Stimulated activated naive CD8-positive, alpha-beta T cell treated with anti-CD3 and anti-CD28 coated beads, Interleukin-15, Interleukin-2, amounts not matched to agents 100 ng/mL and 50 ng/mL, for 24 hours (primary cell): ENCODE data around the gene GPR83.

Source experiments
- H3K27ac Mint-ChIP-seq: one replicate; pipeline ENCODE4 v1.8.0; 2021; ENCODE audit warnings: mild to moderate bottlenecking, mixed read lengths
- H3K27me3 Mint-ChIP-seq: one replicate; pipeline ENCODE4 v1.8.0; 2021; ENCODE audit warnings: mixed read lengths
- H3K36me3 Mint-ChIP-seq: one replicate; pipeline ENCODE4 v1.8.0; 2021; ENCODE audit warnings: low read depth, mixed read lengths
- H3K4me1 Mint-ChIP-seq: one replicate; pipeline ENCODE4 v1.8.0; 2021; ENCODE audit warnings: low read depth, mixed read lengths
- H3K4me3 Mint-ChIP-seq: one replicate; pipeline ENCODE4 v1.8.0; 2021; ENCODE audit warnings: mild to moderate bottlenecking, mixed read lengths
- H3K9me3 Mint-ChIP-seq: one replicate; pipeline ENCODE4 v1.8.0; 2021; ENCODE audit warnings: mixed read lengths

Gene GPR83

GRCh38 chr11:94400839-94401772 lies at the start of gene GPR83:
Gene GPR83 (minus strand): TSS chr11:94401419. CDS start chr11:94401247, 172 bp downstream.
- H3K9me3 Mint-ChIP-seq: peaks cover 11% of the 10 kb centered on the region
- H3K27me3 Mint-ChIP-seq: peaks cover 45% of the 10 kb centered on the region
- H3K4me3 Mint-ChIP-seq: peak within 1 kb of the TSS; percentile 24
- no peak within 1 kb of the TSS for H3K27ac Mint-ChIP-seq
- H3K36me3 Mint-ChIP-seq: peaks cover 7% of the 10 kb centered on the region
- peaks cover 8% of the 10 kb centered on the region for H3K4me1 Mint-ChIP-seq

GRCh38 chr11:94450048-94450447 lies 48.8 kb upstream of the GPR83 start:
- Mint-ChIP-seq H3K9me3 (no peaks in the 10 kb centered on the region), H3K36me3 (peaks cover 47% of the 10 kb centered on the region), H3K27me3 (no peaks in the 10 kb centered on the region), H3K4me3 (no peak overlapping the region), H3K27ac (no peak overlapping the region), H3K4me1 (no peaks in the 10 kb centered on the region)

- Mint-ChIP-seq H3K36me3 (peaks cover 45% of the 10 kb centered on the region), H3K4me3 (no peak overlapping the region), H3K4me1 (no peaks in the 10 kb centered on the region), H3K9me3 (no peaks in the 10 kb centered on the region), H3K27me3 (no peaks in the 10 kb centered on the region), H3K27ac (no peak overlapping the region)
Measured at GRCh38 chr11:94449437-94449836, 48.2 kb upstream of the GPR83 start.

- Mint-ChIP-seq H3K36me3 (peaks cover 48% of the 10 kb centered on the region), H3K4me1 (no peaks in the 10 kb centered on the region), H3K27ac (no peak overlapping the region), H3K27me3 (no peaks in the 10 kb centered on the region), H3K4me3 (no peak overlapping the region), H3K9me3 (no peaks in the 10 kb centered on the region)
Measured at GRCh38 chr11:94449029-94449428, 47.8 kb upstream of the GPR83 start.

- Mint-ChIP-seq H3K27me3 (no peaks in the 10 kb centered on the region), H3K4me3 (no peak overlapping the region), H3K9me3 (no peaks in the 10 kb centered on the region), H3K4me1 (no peaks in the 10 kb centered on the region), H3K36me3 (peaks cover 46% of the 10 kb centered on the region), H3K27ac (no peak overlapping the region)
Measured at GRCh38 chr11:94447149-94447548, 45.9 kb upstream of the GPR83 start.

- Mint-ChIP-seq H3K4me1 (no peaks in the 10 kb centered on the region), H3K9me3 (no peaks in the 10 kb centered on the region), H3K27ac (no peak overlapping the region), H3K4me3 (no peak overlapping the region), H3K27me3 (no peaks in the 10 kb centered on the region), H3K36me3 (peaks cover 56% of the 10 kb centered on the region)
Measured at GRCh38 chr11:94445641-94446040, 44.4 kb upstream of the GPR83 start.

- H3K27me3 Mint-ChIP-seq: no peaks in the 10 kb centered on the region
- no peaks in the 10 kb centered on the region for H3K9me3 Mint-ChIP-seq
- peaks cover 89% of the 10 kb centered on the region for H3K36me3 Mint-ChIP-seq
- no peak overlapping the region for H3K27ac Mint-ChIP-seq
- no peak overlapping the region for H3K4me3 Mint-ChIP-seq
- H3K4me1 Mint-ChIP-seq: no peaks in the 10 kb centered on the region
Measured at GRCh38 chr11:94433049-94433448, 31.8 kb upstream of the GPR83 start.

GRCh38 chr11:94424662-94425061 lies 23.4 kb upstream of the GPR83 start:
- Mint-ChIP-seq H3K4me3 (no peak overlapping the region), H3K36me3 (peaks cover 62% of the 10 kb centered on the region), H3K9me3 (no peaks in the 10 kb centered on the region), H3K27me3 (no peaks in the 10 kb centered on the region), H3K4me1 (peaks cover 5% of the 10 kb centered on the region), H3K27ac (no peak overlapping the region)

GRCh38 chr11:94424011-94424410 lies 22.8 kb upstream of the GPR83 start:
- H3K27ac Mint-ChIP-seq: no peak overlapping the region
- H3K27me3 Mint-ChIP-seq: no peaks in the 10 kb centered on the region
- H3K4me1 Mint-ChIP-seq: peaks cover 5% of the 10 kb centered on the region
- no peaks in the 10 kb centered on the region for H3K9me3 Mint-ChIP-seq
- H3K36me3 Mint-ChIP-seq: peaks cover 59% of the 10 kb centered on the region
- H3K4me3 Mint-ChIP-seq: no peak overlapping the region

- Mint-ChIP-seq H3K4me1 (peaks cover 5% of the 10 kb centered on the region), H3K27me3 (no peaks in the 10 kb centered on the region), H3K9me3 (no peaks in the 10 kb centered on the region), H3K27ac (no peak overlapping the region), H3K36me3 (peaks cover 59% of the 10 kb centered on the region), H3K4me3 (no peak overlapping the region)
Measured at GRCh38 chr11:94423507-94423906, 22.3 kb upstream of the GPR83 start.

- Mint-ChIP-seq H3K27ac (no peak overlapping the region), H3K36me3 (peaks cover 37% of the 10 kb centered on the region), H3K4me1 (no peaks in the 10 kb centered on the region), H3K27me3 (no peaks in the 10 kb centered on the region), H3K9me3 (no peaks in the 10 kb centered on the region), H3K4me3 (no peak overlapping the region)
Measured at GRCh38 chr11:94418123-94418765, 17.0 kb upstream of the GPR83 start.

GRCh38 chr11:94417386-94417987 lies 16.3 kb upstream of the GPR83 start:
- H3K27me3 Mint-ChIP-seq: no peaks in the 10 kb centered on the region
- H3K9me3 Mint-ChIP-seq: no peaks in the 10 kb centered on the region
- no peak overlapping the region for H3K27ac Mint-ChIP-seq
- H3K36me3 Mint-ChIP-seq: peaks cover 41% of the 10 kb centered on the region
- H3K4me3 Mint-ChIP-seq: no peak overlapping the region
- no peaks in the 10 kb centered on the region for H3K4me1 Mint-ChIP-seq

GRCh38 chr11:94405062-94405833 lies 4.0 kb upstream of the GPR83 start:
- no peak overlapping the region for H3K27ac Mint-ChIP-seq
- peaks cover 15% of the 10 kb centered on the region for H3K36me3 Mint-ChIP-seq
- H3K4me1 Mint-ChIP-seq: peaks cover 8% of the 10 kb centered on the region
- peaks cover 39% of the 10 kb centered on the region for H3K9me3 Mint-ChIP-seq
- H3K4me3 Mint-ChIP-seq: no peak overlapping the region
- H3K27me3 Mint-ChIP-seq: peaks cover 19% of the 10 kb centered on the region

GRCh38 chr11:94402355-94402754 lies 1.1 kb upstream of the GPR83 start:
- Mint-ChIP-seq H3K27ac (no peak overlapping the region), H3K4me1 (peaks cover 8% of the 10 kb centered on the region), H3K36me3 (peaks cover 7% of the 10 kb centered on the region), H3K27me3 (peaks cover 45% of the 10 kb centered on the region), H3K9me3 (peaks cover 18% of the 10 kb centered on the region), H3K4me3 (no peak overlapping the region)
